ENCODE data around the gene TIMM44. TPM values are rescaled to one million over a fixed set of nuclear protein-coding genes. Genes with fewer than 3 reads are reported as not detected.
"Not testable (repeated sequence)": the region's sequence is repeated elsewhere in the genome, so short reads cannot be mapped to it uniquely, and the experiment has no call there.

TIMM44 gene
- total RNA-seq, 1 donor from 2014 or later, result 88.3 TPM

DNA sequence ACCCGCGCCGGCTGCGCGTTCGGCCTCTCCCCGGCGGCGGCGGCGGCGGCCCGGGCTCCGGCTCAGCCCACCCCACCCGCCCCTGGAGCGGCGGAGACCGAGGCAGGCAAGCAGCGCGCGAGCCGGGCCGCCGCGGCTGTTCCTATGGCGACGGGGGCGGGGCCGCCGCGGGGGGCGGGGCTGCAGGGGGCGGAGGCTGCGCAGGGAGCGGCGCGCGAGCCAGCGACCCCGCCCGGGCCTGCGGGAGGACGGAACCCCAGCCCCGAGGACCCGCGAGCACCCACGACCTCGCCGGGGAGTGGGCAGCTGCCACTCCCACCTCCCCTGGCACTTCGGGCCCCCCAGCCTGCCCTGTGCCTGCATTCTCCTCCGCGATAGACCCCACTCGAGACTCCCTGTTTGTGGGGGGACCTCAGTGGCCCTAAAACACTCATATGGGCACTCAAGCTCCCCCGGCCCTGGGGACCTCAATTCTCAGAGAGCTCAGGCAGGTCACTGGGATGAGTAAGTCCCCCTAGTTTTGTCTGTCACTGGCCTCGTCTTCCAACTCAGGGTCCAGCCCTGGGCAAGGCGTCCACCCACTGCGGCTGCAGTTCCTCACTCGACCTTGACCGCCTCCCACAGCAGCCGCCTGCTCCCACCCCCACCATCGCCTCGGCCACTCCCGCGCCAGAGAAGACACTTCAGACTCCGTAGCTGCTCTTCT, 17.3 kb downstream of the TIMM44 start, which contains the start of gene CTXN1:
Gene CTXN1, minus strand, starts transcription at position 115 of the 706 bp plus-strand sequence. CDS start 597 bp downstream, outside the sequence.
- DNase-seq (ENCODE audit: low read depth), result peak; percentile 50

DNA sequence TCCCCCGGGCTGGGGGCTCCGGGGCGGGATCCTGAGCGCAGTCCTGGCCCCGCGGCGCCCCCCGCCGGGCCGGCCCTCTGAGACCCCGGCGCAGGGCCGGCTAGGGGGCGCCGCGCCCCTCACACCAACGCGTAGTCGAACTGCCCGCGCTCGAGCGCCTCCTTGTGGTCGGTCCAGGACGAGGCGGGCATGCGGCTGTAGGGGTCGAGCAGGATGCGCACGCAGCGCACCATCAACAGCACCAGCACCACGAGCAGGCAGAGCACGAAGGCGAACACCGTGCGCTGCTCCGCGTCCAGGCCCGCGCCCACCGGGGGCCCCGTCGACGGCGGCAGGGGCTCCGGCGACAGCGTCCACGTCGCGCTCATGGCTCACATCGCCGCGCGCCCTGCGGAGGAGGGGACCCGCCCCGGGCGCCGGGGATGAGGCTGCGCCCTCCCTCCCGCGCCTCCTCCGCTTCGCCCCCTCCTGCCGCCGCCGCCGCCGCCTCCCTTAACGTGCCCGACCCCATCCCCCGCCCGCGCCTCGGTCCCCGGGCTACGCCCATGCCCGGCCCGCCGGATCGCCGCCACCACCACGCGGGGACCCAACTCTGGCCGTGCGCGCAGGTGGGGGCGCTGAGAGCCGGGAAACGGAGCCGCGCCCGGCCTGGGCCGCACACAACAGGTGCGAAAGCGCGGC, 18.2 kb downstream of the TIMM44 start:
- DNase-seq (ENCODE audit: low read depth), result peak; percentile 64

DNA sequence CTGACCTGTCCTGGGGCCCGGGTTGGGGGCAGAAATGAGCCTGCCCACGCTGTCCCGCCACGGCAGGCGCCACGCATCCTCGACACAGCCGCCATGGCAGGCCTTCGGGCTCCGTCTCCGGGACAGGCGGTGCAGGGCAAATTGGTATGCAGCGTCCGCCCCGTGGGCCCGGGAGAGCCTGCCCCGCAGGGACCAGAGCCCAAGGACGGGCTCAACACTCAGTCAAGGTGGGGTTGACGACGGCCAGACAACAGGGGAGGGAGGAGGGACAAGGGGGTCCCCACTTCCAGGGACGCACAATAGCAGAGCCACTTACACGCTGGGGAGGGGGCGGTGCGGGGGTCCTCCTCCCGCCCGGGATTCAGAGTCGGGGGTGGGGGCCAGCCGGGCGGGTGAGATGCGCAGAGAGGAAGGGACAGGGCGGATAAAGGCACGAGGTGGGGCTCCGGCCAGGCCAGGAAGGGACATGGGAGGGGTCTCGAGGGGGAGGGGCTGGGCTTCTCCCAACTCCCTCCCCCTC, 18.8 kb downstream of the TIMM44 start:
- DNase-seq (ENCODE audit: low read depth), result no peak

DNA sequence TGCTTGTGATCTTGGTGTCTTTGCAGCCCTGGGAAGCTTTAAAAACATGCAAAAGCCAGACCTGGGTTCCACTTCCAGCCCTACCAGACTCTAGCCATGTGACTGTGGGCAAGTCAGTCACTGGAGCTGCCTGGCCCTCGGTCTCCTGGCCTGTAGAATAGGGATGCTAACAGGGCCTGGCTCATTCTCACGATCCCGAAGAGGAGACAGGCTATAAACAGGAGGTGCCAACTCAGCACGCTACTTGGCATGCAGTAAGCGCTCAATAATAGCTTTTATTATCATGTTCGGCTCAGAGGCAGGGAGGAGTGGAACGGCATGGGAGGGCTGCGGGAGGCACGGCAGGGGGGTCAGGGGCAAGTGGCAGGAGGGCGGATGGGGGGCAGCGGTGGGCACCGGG, 19.2 kb downstream of the TIMM44 start:
- no peak for DNase-seq (ENCODE audit: low read depth)

DNA sequence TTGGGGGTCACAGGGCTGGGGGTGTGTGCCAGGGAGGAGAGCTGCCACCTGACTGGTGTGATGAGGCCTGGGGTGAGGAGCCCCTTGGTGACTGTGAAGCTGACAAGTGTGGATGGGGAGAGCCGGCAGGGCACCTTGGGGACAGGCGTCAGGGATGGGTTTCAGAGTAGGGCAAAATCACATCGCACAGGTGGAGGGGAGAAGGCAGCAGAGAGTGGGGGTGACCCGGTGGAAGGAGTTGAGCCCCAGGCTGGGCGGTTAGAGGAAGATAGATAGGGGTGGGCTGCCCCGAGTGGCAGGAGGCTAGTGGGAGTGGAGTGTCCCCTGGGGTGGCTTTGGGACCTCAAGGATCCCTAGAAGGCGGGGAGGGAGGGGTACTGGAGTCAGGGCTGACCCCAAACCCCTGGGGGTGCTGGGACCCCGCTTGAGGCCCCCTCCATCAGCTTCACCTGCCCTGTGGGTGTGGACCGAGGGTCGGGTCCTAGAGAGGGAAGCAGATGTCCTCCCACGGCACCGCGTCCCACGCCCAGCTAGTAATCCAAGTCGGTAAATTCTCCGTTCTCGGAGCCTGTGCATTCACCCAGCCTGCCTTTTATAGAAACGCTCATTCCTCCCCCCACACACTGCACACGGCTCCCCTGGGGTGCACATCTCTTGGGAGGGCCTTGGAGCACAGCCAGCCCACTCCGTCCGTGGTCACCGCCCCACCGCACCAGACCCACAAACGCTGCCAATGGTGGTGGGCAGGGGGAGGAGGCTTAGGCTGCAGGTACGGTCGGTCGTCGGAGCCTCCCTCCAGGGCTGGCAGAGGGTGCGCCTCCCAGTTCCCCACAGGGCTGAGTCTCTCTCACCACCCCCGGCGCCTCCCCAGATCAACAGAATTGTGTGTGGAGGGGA, 19.9 kb downstream of the TIMM44 start:
- DNase-seq (ENCODE audit: low read depth), result no peak

DNA sequence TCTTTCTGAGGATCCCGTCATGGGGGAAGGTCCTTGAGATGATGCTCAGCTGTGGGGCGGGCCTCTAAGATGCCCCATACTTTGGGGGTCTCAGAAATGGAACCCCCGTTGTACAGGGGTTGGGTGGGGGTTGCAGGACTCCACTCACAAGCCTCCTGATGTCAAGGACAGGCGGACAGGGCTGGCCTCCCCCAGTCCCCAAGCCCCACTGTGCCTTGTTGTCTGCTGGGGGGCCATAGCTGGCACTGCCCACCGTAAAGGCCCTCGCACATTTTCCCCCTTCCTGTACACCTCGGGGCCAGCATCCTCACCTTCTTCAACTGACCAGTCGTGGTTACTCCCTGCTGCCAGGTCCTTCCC, 20.6 kb downstream of the TIMM44 start:
- DNase-seq (ENCODE audit: low read depth), result no peak

DNA sequence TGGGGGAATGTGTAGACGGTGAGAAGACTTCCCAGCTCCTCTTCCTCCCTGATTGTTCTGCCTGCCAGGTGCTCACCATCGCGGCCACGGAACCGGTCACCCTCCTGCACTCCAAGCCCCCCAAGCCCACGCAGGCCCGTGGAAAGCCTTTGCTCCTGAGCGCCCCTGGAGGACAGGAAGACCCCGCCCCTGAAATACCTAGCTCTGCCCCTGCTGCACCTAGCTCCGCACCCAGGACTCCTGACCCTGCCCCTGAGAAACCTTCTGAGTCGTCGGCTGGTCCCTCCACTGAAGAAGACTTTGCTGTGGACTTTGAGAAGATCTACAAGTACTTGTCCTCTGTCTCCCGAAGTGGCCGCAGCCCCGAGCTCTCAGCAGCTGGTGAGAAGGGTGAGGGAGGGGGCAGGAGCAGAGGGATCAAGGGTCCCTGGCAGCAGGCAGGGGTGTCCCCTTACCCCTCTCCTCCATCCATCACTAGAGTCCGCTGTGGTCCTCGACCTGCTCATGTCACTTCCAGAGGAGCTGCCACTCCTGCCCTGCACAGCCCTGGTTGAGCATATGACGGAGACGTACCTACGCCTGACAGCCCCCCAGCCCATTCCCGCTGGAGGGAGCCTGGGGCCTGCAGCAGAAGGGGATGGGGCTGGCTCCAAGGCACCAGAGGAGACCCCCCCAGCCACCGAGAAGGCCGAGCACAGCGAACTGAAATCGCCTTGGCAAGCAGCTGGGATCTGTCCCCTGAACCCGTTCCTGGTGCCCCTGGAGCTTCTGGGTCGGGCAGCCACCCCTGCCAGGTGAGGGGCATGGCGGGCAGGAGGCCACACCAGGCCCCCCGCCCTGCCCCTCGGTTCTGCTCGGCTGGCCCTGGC, 21.3 kb downstream of the TIMM44 start:
- no peak for DNase-seq (ENCODE audit: low read depth)

DNA sequence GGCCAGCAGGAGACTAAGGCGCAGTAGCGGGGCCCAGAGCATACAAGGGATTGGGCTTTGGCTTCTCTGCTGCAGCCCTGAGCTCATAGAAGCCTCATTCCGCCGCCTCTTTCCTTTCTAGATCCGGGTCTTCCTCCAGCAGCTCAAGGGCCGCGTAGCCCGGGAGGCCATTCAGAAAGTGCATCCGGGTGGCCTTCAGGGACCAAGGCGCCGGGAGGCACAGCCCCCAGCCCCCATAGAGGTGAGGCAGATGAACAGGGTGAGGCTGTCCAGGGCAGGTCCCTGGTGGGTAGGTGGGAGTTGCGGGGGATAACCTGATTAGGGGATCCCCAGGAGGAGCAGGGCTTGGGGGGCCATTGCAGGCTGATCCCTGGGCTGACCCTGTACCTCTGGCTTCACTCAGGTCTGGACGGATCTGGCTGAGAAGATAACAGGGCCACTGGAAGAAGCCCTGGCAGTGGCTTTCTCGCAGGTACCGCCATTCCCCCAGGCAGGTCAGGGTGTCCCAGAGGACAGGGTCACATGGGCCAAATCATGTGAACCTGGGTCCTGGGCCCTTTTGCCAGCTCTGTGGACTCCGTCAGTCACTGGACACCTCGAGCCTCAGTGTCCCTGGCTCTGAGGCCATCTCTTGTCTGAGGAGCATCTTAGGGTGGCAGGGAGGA, 22.0 kb downstream of the TIMM44 start:
- no peak for DNase-seq (ENCODE audit: low read depth)

DNA sequence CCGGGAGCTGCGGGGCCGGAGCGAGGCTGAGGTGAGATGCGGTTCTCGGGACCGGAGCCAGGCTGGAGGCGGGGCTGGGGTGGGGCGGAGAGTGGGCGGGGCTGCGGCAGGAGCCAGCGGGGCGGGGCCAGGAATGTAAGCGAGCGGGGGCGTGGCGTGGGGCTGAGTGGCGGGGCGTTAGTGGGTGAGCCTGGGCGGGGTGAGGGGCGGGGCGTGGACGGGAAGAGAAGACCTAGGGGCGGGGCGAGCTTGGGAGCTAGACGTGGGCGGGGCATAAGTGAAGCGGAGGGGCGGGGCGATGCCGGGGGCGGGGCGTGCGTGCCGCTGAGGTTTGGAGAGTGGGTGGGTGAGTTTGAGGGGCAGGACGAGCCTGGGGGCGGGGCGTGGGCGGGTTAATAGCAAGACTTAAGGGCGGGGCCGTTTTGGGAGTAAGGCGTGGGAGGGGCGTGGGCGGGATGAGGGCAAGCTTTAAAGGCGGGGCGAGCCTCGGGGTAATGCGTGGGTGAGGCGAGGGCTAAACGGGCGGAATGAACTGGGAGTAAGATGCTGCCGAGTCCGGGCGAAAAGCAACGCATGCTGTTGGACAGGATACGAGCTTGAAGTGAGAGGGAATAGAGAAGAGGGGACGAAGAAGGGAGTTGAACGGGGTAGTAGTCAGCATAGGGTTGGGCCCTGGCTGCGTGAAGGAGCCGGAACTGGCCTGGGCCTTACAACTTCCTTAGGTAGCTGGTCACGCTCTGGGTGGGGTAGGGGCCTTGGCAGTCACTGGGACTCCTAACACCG, 22.8 kb downstream of the TIMM44 start:
- DNase-seq (ENCODE audit: low read depth), result peak; percentile 96

DNA sequence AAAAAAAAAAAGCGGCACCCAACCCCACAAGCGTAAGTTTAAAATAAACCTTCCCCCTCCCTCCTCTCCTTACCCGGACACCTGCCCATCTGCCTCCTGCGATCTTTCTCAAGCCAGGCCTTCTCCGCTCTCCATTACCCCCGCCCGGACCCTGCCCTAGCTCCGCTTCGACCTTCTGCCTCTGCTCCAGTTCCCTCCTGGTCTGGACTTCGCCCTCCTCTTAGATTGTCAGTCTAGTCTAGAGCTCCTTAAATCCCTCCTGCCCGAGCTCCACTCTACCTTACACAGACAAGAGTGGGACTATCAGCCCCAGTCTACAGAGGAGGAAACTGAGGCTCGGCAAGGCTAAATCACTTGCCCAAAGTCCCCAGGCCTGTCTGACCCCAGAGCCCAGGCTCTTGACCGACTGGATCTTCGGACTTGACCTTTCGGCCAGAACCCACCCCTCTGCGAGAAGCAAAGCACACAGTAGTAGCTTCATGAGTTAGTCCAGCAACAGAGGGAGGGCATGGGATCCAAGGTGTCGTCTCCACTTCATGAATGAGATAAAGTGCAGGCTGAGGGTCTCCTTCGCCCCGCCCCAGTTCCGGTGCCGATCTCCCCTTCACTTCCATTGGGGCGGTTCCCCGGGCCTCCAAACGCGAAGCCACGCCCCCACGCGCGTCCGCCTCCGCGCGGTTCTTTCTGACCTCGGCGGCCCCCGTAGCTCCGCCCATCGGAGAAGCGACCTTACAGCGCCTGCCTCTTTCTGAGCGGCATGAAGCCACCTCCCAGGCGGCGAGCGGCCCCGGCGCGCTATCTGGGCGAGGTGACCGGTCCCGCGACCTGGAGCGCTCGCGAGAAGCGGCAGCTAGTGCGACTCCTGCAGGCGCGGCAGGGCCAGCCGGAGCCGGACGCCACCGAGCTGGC, 23.6 kb downstream of the TIMM44 start, which contains the start of gene SNAPC2:
Gene SNAPC2, plus strand, starts transcription at position 729 of the 909 bp plus-strand sequence. Its CDS starts 29 bp downstream, at position 758.
- DNase-seq (ENCODE audit: low read depth), result peak; percentile 95

DNA sequence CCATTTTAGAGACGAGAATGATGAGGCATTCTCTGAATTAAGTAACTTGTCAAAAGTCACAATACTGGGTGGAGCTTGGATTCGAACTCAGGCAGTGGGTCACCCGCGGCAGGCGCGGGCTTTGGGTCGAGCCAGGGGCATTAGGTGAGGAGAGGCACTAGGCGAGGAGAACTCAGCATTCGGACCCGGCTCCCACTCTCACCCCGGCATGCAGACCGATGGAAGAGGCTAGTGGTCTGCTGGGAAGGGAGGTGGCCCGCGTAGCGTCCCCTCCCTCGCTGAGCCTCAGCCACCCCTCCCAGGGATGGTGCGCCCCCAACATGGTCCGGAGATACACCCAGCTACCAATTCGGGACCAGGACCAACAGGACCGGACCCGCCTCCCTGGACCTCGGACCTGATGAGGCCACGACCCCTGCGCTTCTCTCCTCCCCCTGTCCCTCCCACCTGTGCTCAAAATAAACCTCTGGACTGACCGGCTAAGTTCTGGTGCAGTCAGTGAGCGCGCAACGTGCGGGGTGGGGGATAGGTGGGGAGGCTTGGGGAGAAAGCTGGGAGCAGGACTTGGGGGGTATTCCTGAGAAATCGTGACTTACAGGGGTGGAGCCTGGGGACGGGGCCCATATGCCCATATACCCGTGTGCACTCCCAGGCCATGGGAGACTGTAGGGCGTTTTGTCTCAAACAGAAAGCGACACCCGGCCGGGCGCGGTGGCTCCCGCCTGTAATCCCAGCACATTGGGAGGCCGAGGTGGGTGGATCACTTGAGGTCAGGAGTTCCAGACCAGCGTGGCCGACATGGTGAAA, 24.6 kb downstream of the TIMM44 start:
- no peak for DNase-seq (ENCODE audit: low read depth)

DNA sequence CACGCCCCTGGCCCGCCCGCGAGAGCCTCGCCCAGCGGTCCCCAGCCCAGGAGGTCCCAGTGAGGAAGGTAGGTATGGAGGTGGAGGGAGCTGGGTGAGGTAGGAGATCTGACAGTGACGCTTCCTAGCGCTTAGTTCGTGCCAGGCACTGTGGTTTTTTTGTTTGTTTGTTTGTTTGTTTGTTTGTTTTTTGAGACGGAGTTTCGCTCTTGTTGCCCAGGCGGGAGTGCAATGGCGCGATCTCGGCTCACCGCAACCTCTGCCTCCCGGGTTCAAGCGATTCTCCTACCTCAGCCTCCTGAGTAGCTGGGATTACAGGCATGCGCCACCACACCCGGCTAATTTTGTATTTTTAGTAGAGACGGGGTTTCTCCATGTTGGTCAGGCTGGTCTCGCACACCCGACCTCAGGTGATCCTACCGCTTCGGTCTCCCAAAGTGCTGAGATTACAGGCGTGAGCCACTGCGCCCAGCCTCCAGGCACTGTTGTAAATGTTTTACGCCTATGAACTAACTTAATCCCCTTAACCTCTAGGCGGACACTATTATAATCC, 25.3 kb downstream of the TIMM44 start:
- not testable (repeated sequence) for DNase-seq (ENCODE audit: low read depth)

DNA sequence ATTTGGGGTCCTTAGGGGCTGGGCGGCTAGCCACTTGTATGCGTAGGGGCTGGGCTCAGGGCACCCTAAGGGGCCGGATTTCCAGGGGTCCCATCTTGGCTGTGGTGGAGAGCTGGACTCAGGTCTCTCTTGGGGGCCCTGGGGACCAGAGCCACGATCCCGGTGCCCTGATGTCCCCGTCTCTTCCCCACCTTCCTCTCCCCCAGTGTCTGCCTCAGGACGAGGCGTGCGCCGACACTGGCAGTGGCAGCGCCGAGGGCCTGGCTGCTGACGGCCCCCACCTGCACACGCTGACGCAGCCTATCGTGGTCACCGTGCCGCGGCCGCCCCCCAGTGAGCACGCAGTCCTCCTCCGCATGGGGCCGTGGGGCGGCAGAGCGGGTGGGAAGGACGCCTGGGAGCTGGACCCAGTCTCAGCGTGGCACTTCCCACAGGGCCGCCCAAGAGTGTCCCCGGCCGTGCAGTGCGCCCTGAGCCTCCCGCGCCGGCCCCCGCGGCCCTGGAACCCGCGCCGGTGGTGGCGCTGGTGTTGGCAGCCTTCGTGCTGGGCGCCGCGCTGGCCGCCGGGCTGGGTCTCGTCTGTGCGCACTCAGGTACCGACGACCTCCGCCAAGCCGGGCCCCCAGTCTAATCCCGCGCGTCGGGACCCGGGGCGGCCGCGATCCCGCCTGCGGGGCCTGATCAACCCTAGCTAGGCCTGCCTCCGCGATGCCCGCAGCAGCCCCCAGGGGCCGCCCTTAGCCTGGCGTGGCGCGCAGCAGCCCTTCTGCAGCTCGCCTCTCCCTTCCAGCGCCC, 26.0 kb downstream of the TIMM44 start:
- DNase-seq (ENCODE audit: low read depth), result peak; percentile 51

DNA sequence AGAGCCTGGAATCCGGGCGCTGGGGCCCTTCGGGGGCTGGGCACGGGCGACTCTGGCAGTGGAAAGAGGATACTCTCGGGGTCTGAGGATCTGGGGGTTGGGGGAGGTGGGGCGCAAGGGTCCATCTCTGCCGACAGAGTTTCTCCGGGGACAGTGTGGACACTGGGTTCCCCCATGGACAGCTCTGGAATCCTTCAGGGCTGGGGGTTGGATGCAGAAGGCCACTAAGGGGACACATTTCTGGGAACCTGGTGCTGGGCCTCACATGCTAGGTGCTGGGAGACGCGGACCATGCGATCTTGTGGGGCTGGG, 26.6 kb downstream of the TIMM44 start:
- DNase-seq (ENCODE audit: low read depth), result no peak

DNA sequence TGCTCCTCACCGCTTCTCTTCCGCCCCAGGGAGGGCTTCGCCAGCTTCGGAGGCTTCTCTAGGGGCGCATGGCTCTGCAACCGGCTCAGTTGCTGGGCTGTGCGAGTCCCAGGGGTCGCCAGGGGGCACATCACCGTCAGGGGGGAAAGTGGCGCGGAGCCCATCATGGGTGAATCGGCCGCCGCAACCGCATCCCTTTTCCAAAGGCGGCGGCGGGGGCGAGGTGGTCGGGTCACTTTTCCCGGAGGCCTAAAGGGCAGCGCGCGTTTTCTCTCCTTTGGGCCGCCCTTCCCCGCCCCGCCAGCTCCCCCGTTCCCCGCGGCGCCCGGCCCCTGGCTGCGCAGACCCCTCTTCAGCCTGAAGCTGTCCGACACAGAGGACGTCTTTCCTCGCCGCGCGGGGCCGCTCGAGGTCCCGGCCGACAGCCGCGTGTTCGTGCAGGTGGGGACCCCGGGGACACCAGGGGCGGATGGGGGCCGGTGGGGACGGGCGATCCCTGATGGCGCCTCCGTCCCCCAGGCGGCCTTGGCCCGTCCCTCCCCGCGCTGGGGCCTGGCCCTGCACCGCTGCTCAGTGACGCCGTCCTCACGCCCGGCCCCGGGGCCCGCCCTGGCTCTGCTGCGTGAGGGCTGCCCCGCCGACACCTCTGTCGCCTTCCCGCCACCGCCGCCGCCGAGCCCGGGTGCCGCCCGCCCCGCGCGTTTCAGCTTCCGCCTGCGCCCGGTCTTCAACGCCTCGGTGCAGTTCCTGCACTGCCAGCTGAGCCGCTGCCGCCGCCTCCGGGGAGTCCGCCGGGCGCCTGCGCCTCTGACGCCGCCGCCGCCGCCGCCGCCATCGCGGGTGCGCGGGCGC, 27.1 kb downstream of the TIMM44 start:
- peak; percentile 11 for DNase-seq (ENCODE audit: low read depth)

Measured in myocyte (in vitro differentiated cells).